Activated CD4-positive, alpha-beta T cell treated with anti-CD3 and anti-CD28 coated beads, Interleukin-2, amount 50 U/mL, for 16 hours (primary cell): ENCODE measurements around the gene CCDC110.
A peak's percentile ranks its signal among the peaks of the same experiment; 100 is the strongest.

Experiments used
- DNase-seq: peaks from one replicate; pipeline ENCODE4 v3.0.0-alpha.2; 2020

Gene CCDC110

GRCh38 chr4:185470501-185471195, 885 bp downstream of the CCDC110 start:
- DNase-seq, result peak; percentile 7

GRCh38 chr4:185469580-185470154, 1.9 kb downstream of the CCDC110 start:
- DNase-seq, result no peak

GRCh38 chr4:185468999-185469398, 2.5 kb downstream of the CCDC110 start:
- no peak for DNase-seq

GRCh38 chr4:185467991-185468390, 3.5 kb downstream of the CCDC110 start:
- DNase-seq, result no peak

GRCh38 chr4:185467101-185467500, 4.4 kb downstream of the CCDC110 start:
- DNase-seq, result no peak

- no peak for DNase-seq
Observed at GRCh38 chr4:185465707-185466106, 5.8 kb downstream of the CCDC110 start.

GRCh38 chr4:185464887-185465286, 6.6 kb downstream of the CCDC110 start:
- no peak for DNase-seq

- DNase-seq, result no peak
Observed at GRCh38 chr4:185464183-185464582, 7.3 kb downstream of the CCDC110 start.

GRCh38 chr4:185463541-185463940, 8.0 kb downstream of the CCDC110 start:
- no peak for DNase-seq

- no peak for DNase-seq
Observed at GRCh38 chr4:185461565-185461964, 10.0 kb downstream of the CCDC110 start.

- no peak for DNase-seq
Observed at GRCh38 chr4:185457136-185457535, 14.4 kb downstream of the CCDC110 start.

- DNase-seq, result no peak
Observed at GRCh38 chr4:185456131-185456530, 15.4 kb downstream of the CCDC110 start.

- DNase-seq, result no peak
Observed at GRCh38 chr4:185445209-185445608, 26.3 kb downstream of the CCDC110 start.

GRCh38 chr4:185441479-185441878, 30.1 kb downstream of the CCDC110 start:
- no peak for DNase-seq

- peak; percentile 37 for DNase-seq
Observed at GRCh38 chr4:185437809-185438208, 33.7 kb downstream of the CCDC110 start.

- no peak for DNase-seq
Observed at GRCh38 chr4:185435466-185435865, 36.1 kb downstream of the CCDC110 start.

- DNase-seq, result no peak
Observed at GRCh38 chr4:185429660-185430059, 41.9 kb downstream of the CCDC110 start.

- DNase-seq, result no peak
Observed at GRCh38 chr4:185426960-185427688, 44.4 kb downstream of the CCDC110 start.

- peak; percentile 85 for DNase-seq
Observed at GRCh38 chr4:185425647-185426352, 45.7 kb downstream of the CCDC110 start, which contains the start of gene UFSP2. Gene UFSP2, minus strand, starts transcription at chr4:185425964. Its CDS starts 96 bp downstream, at chr4:185425868.

GRCh38 chr4:185424905-185425646, 46.5 kb downstream of the CCDC110 start:
- peak; percentile 1 for DNase-seq

- no peak for DNase-seq
Observed at GRCh38 chr4:185421366-185422124, 50.0 kb downstream of the CCDC110 start.

GRCh38 chr4:185416955-185417354, 54.6 kb downstream of the CCDC110 start:
- no peak for DNase-seq
